ENCODE data around the gene FGD5.

The FGD5 gene, protein sequence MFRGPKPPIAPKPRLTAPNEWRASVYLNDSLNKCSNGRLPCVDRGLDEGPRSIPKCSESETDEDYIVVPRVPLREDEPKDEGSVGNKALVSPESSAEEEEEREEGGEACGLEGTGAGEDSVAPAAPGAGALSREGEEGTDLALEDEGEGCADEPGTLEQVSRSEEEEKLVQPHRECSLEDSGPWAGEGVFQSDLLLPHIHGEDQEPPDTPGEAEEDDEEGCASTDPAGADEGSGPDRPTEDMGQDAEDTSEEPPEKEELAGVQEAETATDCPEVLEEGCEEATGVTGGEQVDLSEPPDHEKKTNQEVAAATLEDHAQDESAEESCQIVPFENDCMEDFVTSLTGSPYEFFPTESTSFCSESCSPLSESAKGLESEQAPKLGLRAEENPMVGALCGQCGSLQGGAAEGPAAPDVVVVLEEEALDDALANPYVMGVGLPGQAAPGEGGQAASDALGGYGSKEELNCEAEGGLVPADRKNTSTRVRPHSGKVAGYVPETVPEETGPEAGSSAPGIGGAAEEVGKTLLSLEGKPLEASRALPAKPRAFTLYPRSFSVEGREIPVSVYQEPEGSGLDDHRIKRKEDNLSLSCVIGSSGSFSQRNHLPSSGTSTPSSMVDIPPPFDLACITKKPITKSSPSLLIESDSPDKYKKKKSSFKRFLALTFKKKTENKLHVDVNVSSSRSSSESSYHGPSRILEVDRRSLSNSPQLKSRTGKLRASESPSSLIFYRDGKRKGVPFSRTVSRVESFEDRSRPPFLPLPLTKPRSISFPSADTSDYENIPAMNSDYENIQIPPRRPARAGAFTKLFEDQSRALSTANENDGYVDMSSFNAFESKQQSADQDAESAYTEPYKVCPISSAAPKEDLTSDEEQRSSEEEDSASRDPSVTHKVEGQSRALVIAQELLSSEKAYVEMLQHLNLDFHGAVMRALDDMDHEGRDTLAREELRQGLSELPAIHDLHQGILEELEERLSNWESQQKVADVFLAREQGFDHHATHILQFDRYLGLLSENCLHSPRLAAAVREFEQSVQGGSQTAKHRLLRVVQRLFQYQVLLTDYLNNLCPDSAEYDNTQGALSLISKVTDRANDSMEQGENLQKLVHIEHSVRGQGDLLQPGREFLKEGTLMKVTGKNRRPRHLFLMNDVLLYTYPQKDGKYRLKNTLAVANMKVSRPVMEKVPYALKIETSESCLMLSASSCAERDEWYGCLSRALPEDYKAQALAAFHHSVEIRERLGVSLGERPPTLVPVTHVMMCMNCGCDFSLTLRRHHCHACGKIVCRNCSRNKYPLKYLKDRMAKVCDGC (N-terminal part only)

DNA sequence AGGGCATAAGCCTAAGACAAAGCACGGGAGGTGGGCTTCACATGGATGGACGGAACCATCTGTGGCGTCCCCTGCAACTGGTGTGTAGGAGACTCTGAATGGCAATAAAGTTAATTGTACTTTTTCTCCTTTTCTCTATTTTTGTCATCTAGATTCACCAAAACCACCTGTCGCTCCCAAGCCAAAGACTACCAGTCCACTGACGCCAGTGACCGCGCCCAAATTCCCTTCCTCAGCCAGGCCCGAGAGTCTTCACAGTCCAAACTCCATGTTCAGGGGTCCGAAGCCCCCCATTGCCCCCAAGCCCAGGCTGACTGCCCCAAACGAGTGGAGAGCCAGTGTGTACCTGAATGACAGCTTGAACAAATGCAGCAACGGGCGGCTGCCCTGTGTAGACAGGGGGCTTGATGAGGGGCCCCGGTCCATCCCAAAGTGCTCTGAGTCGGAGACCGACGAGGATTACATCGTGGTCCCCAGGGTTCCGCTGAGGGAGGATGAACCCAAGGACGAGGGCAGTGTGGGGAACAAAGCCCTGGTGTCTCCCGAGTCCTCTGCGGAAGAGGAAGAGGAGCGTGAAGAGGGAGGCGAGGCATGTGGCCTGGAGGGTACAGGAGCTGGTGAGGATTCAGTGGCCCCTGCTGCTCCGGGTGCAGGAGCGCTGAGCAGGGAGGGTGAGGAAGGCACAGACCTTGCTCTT, at the start of gene FGD5:
FGD5 (plus strand) TSS at position 159 of the 697 bp plus-strand sequence; CDS start at position 269, 110 bp downstream.
- no peak for DNase-seq

DNA sequence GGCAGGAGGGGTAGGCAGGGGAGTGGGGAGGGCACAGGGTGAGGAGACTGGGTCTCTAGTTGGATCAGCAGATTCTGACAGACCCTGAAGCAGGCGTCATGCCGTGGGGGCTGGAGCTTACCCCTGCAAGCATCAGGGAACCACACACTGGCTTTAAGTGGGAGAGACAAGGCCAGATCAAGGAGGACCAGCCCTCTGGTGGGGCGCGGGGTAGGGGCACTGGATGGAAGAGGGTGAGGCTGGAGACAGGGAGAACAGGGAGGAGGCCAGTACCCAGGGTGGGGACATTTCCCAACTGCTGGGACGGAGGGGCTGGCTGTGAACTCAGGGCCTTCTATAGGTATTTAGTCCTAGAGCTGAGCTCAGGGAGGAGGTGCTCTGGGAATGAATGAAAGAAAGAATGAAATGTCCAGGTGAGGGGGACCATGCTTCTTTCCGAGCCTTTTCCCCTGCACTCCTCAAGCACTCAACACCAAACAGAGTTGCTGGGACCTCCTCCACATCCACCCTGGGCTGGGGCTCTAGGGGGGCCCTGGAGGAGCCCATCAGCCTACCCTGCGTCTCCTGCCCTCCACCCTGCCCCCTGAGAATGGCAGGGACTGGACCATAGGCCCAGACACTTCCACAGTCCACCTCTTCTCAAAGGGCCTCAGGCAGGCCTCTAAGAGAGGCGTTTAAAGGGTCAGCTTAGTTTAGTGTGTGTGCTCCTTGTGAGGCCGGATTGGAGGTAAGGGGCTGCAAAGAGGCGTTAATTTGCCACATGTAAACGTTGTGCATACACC, 49.0 kb upstream of the FGD5 start:
- no peak for DNase-seq

DNA sequence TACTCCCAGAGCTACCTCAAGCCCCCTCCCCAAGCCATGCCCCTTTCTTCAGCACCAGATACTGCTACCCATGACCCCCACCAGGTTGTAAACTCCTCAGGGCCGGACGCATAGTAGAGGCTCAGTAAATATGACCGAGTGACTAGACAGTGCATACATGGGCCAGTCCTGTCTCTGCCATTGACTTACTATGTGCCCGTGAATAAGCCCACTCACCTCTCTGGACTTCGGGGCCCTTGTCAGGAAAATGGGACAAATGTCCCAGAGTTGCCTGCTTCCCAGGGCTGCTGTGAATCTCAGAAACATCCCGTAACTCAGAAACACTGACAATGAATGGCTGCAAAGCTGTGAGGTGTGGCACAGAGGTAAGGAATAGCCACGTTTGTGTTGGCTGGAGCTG, 48.2 kb upstream of the FGD5 start:
- no peak for DNase-seq

DNA sequence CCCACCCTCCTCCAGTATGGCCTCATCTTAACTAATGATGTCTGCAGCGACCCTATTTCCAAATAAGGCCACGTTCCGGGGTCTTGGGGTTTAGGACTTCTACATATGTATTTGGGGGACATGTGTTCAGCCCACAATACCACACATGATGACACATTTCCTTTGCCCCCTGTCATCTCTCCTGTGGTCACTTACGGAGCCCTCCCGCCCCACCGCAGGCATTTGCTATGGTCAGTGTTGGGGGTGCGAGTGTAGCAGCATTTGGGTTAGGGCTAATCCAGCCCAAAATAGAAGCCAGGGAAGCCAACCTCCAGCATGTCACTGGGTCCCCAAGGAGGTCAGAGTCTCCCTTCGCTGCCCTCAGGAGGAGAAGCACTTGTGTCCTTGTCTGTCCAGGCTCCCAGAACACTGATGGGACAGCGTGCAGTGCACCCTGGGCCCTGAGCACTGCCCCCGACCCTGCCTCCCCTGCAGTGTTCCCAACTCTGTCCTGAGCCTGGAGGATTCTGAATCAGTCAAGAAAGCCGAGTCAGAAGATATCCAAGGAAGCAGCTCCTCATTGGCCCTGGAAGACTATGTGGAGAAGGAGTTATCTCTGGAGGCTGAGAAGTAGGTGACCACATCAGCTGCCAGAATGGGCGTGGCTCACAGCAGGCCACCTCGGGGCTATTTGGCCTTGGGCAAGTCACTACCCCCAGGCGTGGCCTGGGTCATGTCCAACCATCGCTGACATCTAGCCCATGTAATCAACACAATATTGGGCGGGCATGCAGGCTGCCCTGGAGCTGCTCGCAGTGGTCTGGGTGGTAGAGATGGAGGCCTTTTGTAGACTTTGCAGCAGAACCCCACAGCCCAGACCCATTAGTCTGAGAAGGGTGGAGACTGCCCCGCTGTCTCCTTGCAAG, 46.9 kb upstream of the FGD5 start:
- DNase-seq = no peak

DNA sequence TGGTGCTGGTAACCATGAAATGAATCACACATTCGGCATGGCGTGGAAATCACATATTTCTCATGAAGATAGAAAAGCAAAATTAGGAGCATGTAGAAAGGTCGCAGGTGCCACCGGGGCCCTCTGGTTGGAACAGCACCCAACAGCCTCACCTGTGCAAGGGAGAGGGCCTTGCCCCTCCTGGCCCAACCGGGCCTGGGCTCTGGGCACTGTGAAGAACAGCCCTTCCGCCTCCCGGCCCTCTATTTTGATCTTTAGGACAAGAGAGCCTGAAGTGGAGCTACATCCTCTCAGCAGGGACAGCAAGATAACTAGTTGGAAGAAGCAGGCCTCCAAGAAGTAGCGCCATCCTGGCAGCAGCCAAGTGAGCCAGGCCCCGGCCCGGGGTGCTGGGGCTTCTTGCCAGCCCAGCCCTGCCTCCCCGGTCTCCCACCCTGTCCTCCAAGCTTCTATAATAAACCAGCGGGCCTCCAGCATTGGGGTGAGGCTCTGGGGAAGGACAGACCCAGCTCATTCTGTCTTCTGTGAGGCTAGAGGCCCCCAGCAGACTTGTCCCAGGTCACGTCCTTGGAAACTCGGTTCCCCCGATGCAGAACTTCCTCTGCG, 46.1 kb upstream of the FGD5 start:
- no peak for DNase-seq

DNA sequence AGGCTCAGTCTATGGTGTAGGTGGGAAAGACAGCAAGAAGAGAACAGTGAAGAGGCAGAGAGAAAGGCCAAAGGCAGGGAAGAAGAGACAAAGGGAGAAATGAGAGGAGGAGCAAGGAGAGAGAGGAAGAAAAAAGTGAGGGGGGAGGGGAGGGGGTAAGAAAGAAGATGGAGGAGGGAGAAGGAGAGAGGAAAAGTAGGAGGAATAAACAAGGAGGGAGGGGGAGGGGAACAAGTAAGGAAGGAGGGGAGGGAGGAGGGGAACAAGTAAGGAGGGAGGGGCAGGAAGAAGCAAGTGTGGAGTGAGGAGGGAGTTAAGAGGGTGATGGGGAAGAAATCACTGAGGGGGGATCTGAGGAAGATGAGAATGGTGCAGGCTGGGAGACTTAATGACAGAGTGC, 45.5 kb upstream of the FGD5 start:
- DNase-seq = no peak

DNA sequence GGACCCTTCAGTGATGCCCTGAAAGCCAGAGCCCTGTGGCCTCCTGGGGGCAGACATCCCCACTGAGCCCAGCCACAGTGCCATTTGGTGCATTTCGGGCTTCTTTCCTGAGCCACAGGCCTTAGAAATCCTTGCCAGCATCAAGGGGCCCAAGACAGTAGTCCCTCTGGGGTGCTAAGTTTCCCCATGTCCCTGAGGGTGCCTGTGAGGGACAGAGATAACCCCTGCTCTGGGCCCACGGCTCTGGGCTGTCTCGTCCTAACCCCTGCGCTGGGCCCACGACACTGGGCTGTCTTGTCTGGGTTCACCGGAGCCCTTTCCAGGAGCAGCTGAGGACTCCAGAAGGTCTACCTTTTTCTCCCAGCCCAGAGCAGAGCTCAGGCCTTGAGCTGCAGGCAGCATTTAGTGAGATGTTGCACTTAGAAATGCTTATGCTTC, 45.1 kb upstream of the FGD5 start:
- no peak for DNase-seq

DNA sequence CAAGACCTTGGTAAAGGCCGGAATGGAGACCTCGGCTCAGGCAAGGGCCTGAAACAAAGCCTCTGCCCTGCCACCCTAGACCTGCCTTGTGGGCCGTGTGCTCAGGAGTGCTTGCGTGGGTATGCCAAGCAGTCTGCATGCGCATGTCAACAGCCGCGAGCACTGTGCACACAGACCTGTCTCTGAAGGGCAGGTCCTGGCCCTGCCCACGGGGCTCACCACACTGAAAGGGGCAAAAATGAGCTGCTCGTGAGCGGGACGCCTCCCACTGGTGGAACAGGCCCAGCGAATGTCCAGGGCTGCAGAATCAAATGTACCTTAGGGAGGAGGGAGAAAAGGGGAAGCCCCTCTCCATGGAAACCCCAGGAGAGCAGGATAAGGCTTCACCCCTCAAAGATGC, 44.3 kb upstream of the FGD5 start:
- no peak for DNase-seq

DNA sequence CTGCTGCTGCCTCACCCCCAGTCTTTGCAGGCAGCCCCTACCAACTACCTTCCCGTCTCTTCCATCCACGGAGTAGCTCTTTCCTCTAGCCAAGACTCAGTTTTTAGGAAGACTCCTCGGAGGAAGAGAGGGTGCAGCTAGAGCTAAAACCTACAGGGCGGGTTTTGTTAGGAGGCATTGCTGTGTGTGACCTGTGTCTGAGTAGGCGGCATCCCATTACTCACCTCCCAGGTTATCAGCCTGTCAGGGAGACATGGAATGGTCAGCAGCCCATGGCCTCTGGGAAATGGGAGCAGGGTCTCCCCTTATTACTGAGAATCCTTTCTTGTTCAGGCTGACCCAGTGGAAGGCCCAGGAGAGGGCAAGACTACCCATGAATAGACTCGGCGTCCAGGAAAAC, 43.8 kb upstream of the FGD5 start:
- DNase-seq = no peak

DNA sequence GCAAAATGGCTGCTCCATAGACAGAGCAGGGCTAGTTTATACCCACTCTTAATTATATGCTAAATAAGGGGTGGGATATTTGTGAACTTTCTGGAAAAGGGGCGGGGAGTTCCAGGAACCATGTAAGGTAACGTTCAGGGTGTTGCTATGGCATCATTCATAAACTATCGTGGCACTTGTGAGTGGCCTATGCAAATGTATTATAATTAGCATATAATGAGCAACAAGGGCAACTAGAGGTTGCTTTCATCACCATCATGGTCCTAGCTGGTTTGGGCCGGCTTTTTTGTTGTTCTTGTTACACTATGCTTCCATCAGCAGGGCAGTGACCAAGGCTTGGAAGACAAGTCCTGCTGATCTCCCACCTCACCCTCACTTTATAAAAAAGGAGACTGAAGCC, 43.2 kb upstream of the FGD5 start:
- DNase-seq = no peak

DNA sequence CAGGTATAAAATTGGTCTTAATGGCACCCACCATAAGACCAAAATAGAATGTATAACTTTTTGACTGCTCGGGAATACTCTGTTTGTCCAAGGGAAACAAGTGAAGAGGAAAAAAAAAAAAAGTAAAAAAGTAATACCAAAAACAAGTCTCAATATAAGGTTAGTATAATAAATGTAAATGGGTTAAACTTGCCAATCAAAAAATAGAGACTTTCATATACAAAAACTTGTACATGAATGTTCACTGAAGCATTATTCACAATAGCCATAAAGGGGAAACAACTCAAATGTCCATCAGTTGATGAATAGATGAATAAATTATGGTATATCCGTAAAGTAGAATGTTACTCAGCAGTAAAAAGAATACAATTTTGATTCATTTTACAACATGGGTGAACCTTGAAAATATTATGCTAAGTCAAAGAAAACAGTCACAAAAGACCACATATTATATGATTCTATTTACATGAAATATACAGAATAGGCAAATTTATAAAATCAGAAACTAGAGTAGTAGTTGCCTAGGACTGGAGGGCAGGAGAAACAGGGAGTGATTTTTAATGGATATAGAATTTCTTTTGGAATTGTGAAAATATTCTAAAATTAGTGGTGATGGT, 39.6 kb upstream of the FGD5 start:
- no peak for DNase-seq

DNA sequence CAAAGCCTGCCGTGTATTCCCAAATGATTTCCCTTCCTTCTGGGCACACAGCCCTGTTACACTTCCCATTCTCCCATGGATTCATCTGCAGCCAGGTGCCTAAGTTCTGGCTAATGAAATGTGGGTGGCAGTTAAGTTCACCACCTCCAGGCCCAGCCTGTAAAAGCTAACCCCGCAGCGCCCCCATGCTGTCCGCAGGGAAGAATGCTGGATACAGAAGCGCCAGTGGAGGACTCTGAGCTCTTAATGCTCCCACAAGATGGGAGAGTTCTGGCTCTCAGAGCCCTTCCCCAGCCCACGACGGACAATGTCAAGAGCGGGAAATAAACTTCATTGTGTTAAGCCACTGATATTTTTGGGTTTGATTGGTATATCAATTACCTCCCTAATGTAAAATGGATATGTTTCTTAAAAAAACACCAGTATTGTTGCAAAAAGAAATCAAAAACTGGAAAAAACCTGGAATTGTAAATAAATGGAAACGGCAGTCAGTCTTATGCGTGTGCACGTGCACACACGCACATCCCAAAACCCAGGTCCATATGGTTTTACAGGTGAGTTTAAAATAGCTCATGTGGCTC, 37.7 kb upstream of the FGD5 start:
- DNase-seq = peak; percentile 60

DNA sequence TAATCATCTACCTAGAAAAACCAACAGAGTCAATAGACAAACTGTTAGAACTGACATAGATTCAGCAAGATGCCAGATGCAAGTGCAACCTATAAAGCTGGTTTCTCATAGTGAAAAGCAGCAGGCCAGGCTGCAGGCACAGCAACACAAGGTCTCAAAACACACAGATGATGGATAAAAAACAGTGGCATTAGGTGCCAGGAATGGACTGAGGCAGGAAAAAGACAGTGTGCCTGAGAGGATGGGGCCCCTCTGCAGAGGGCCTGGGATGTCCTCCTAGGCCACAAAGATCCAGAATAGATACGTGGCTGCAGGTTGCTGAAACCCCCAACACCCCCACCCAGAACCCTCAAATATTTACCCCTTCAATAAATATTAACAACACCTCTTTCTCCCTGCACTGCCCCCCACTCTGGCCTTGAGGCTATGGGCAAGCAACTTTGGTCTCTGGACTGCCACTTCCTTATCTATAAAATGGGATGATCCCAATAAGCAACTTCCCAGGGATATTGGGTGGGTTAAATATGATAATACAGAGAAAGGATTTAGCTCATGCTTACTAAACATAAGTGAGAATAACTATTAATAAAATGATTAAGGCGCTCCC, 35.2 kb upstream of the FGD5 start:
- no peak for DNase-seq

DNA sequence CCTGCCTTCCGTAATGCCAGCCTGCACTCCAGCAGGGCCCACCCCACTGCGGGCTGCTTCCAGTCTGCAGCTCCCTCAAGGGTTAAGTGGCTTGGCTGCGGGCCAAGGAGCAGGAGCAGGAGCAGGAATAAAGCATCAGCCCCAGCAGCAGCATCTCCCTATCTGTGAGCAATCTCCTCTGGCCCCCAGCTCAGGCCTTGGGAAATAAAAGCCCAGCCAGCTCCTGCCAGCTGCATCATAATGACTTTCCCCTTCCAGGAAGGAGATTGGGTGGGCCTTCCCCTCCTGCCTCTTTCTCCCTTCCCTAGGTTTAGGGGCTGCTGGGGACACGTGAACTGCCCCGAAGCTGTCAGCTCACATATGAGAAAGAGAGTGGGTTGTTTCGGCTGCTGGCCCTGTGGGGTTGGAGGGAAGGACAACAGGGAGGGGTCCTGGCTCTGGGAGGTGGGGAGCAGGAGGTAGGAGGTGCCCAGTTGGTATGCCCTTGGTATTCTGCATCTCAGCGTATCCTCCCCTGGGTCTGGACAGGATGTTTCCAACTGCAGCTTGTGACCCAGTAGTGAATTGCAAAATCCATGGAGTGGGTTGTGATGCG, 34.6 kb upstream of the FGD5 start:
- DNase-seq = no peak

DNA sequence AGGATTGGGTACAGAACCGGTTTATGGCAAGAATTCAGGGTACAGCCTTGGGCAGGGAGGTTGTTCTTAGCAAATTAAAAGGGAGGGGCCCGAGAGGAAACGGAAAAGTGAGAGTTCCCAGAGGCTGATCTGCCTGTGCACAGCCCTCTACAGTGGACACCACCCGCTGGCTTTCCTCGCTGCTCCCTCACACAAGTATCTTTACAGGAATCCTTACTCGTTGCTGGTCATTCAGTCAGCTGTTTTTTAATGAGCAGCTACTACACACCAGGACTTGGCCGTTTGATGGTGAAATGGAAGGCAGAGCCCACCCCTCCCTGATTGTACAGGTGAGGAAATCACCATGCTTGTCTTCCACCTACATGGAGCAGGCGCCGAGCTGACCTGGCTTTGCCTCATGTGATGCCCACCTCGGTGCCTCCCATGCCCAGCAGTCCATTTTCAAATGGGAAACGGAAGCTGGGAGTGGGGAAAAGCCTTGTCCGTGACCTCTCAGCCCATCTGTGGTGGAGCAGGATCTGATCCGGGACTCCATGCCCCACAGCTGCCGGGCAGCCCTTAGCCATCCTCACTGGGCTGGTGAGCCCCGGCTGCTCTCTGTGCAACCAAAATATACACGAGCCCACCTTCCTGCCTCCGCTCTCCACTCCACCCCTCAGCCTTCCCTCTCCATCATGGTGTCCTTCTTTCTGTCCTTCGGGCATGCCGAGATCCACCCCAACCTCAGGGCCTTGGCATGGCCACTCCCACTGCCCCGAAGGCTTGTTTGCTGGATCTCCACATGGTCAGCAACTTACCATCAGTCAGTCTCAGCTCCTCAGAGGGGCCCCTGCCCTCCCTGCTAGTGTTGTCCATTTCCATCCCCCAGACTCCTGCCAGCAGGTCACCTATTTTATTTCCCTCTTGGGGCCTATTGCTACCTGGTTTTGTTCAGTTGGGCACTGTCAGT, 33.3 kb upstream of the FGD5 start:
- DNase-seq = no peak

DNA sequence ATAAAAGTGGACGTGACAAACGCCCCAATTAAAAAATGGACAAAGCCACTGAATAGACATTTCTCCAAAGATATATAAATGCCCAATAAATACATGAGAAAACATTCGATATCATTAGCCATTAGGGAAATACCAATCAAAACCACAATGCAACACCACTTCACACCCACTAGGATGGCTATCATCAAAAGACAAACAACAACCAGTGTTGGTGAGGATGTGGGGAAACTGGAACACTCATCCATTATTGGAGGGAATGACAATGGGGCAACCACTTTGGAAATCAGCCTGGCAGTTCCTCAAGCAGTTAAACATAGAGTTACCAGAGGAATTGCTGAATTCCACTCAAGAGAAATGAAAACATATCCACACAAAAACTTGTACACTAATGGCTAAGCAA, 32.4 kb upstream of the FGD5 start:
- no peak for DNase-seq

DNA sequence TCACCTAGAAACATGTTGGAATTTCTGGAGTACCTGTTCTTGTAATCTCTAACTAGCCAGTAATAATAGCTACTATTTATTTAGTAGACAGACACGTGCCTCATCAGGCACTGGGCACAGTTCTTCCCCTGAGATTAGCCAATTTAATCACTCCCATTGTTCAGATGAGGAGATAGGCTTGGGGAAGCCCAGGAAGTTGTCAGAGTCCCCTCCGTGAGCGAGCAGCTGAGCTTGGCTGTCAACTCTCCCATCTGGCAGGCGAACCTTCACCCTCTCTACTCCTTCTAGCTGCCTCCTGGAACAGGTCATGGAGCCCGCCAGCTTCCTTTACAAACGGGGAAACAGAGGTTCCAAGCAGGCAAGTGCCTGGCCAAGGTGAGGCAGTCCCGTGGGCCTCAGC, 31.1 kb upstream of the FGD5 start:
- no peak for DNase-seq
